Sigmoid colon (tissue), 7 donors: ENCODE results near the gene GDNF. TPM values are rescaled to one million over a fixed set of nuclear protein-coding genes. Genes with fewer than 3 reads are reported as not detected.

Source experiments
- DNase-seq: peaks from one replicate; pipeline ENCODE4 v3.0.0-alpha.2; 2019
- H3K27ac ChIP-seq, 4 donors: fragments of 200-600 bp; sonication (generic); one replicate each; pipeline ENCODE4 v1.5.1; 2016 to 2019; ENCODE audit warnings: mild to moderate bottlenecking in 1 of 4
- H3K27me3 ChIP-seq, 3 donors: fragments of 200-600 bp; sonication (generic); one replicate each; pipeline ENCODE4 v1.5.1; 2019; ENCODE audit warnings: mild to moderate bottlenecking in 1 of 3
- H3K36me3 ChIP-seq, 4 donors: fragments of 200-600 bp; sonication (generic); one replicate each; pipeline ENCODE4 v1.5.1; 2016 to 2019
- H3K4me1 ChIP-seq, 4 donors: fragments of 200-600 bp; sonication (generic); one replicate each; pipeline ENCODE4 v1.5.1; 2017 to 2019
- H3K4me3 ChIP-seq, 4 donors: fragments of 200-600 bp; sonication (generic); one replicate each; pipeline ENCODE4 v1.5.1; 2017 to 2019; ENCODE audit warnings: mild to moderate bottlenecking in 2 of 4, moderate library complexity in 1 of 4
- H3K9me3 ChIP-seq, 4 donors: fragments of 200-600 bp in 3 of 4; sonication (generic) in 3 of 4; one replicate each; pipeline versions ENCODE4 v1.5.1 to v1.6.1; 2013 to 2019
- CTCF ChIP-seq, 4 experiments: fragments of 450-650 bp in 3 of 4; fragments of 200-600 bp in 1 of 4; IDR thresholded peaks; one replicate each; pipeline ENCODE4 v1.5.1; 2016 to 2019; ENCODE audit warnings: antibody characterized with exemption in 4 of 4, mild to moderate bottlenecking in 3 of 4, moderate library complexity in 2 of 4
- EP300 ChIP-seq, 4 donors: sonication (generic); formaldehyde crosslinking; IDR thresholded peaks; one replicate each; pipeline ENCODE4 v1.6.1; 2017; ENCODE audit warnings: antibody characterized with exemption in 4 of 4
- POLR2A ChIP-seq, 2 donors: fragments of 450-650 bp; IDR thresholded peaks; one replicate each; pipeline ENCODE4 v1.6.1; 2016; ENCODE audit warnings: antibody characterized with exemption in 2 of 2, mild to moderate bottlenecking in 2 of 2, moderate library complexity in 2 of 2
- POLR2AphosphoS5 ChIP-seq, 4 donors: sonication (generic); formaldehyde crosslinking; IDR thresholded peaks; one replicate each; pipeline ENCODE4 v1.6.1; 2017; ENCODE audit warnings: antibody characterized with exemption in 4 of 4
- WGBS, 2 donors: extraction: QIAGEN DNeasy Blood & Tissue Kit; methylation state at CpG; one replicate each; pipeline ENCODE4 v1.1.7; 2013; 5-methylcytosine and 5-hydroxymethylcytosine counted together
- intact Hi-C: fragments of 100-400 bp; cut with DNase I; formaldehyde crosslinking; loops from one replicate; pipeline ENCODE4 v1.15.1; 2023
- polyA plus RNA-seq, 3 donors: library from polyadenylated mRNA; stranded (reverse); fragments of 200-250 nt; gene quantifications; one replicate each; pipeline ENCODE4 v1.2.3, GENCODE V29; 2013
- total RNA-seq, 4 donors: library from RNA; depleted of rRNA; stranded (reverse); fragments of >200 nt; gene quantifications; one replicate each; pipeline ENCODE4 v1.1.0, GENCODE V29; 2016
- donor health status: healthy with polysubstance abuse.
- donor health status: Bipolar disorder and iron deficiency.
- donor health status: healthy.

Gene GDNF
- total and polyA plus RNA-seq, 7 donors = under 0.01 to 16.3 (median 4.2) TPM

GRCh38 chr5:37808945-37809344 is 30.9 kb downstream of the GDNF start:
- Histone ChIP-seq H3K27me3 (no peaks in the 10 kb centered on the region), H3K36me3 (peaks cover 0 to 8% (median 2%) of the 10 kb centered on the region in 4 donors), H3K4me1 (peaks cover 0 to 32% (median 22%) of the 10 kb centered on the region in 4 donors), H3K9me3 (no peaks in the 10 kb centered on the region), H3K27ac (peak overlapping the region in 1 of 4 donors; percentile 75), H3K4me3 (no peak overlapping the region)
- intact Hi-C loops = no loop called here
- no peak for DNase-seq
- TF ChIP-seq POLR2AphosphoS5 (IDR thresholded peaks at IDR 0.05) (no peak), EP300 (IDR thresholded peaks at IDR 0.05) (no peak), POLR2A (IDR thresholded peaks at IDR 0.05) (no peak), CTCF (IDR thresholded peaks at IDR 0.05) (no peak)
- 76 to 87% methylated on average over 5 of the region's 5 CpGs for WGBS, 2 donors

- Histone ChIP-seq H3K36me3 (no peaks in the 10 kb centered on the region), H3K4me1 (peaks cover 0 to 32% (median 22%) of the 10 kb centered on the region in 4 donors), H3K4me3 (no peak overlapping the region), H3K9me3 (no peaks in the 10 kb centered on the region), H3K27me3 (no peaks in the 10 kb centered on the region), H3K27ac (peak overlapping the region in 1 of 4 donors; percentile 75)
- DNase-seq = no peak
- no peak for TF ChIP-seq POLR2A (IDR thresholded peaks at IDR 0.05)
- TF ChIP-seq CTCF (IDR thresholded peaks at IDR 0.05) = no peak
- no peak for TF ChIP-seq POLR2AphosphoS5 (IDR thresholded peaks at IDR 0.05)
- TF ChIP-seq EP300 (IDR thresholded peaks at IDR 0.05) = no peak
- intact Hi-C loops = no loop called here
- WGBS, 2 donors = 85 to 88% methylated on average over 7 of the region's 7 CpGs
These were observed 32.1 kb downstream of the GDNF start for GRCh38 chr5:37807621-37808301.

- H3K27me3 ChIP-seq = no peaks in the 10 kb centered on the region
- WGBS, 2 donors = 90 to 97% methylated on average over 2 of the region's 2 CpGs
- intact Hi-C loops = no loop called here
- H3K9me3 ChIP-seq = no peaks in the 10 kb centered on the region
- no peak overlapping the region for H3K4me3 ChIP-seq
- H3K4me1 ChIP-seq = peaks cover 0 to 29% (median 17%) of the 10 kb centered on the region in 4 donors
- H3K27ac ChIP-seq = peak overlapping the region; percentile 53 to 75 (median 68)
- DNase-seq = no peak
- no peaks in the 10 kb centered on the region for H3K36me3 ChIP-seq
- TF ChIP-seq POLR2A (IDR thresholded peaks at IDR 0.05) (no peak), EP300 (IDR thresholded peaks at IDR 0.05) (no peak), CTCF (IDR thresholded peaks at IDR 0.05) (no peak), POLR2AphosphoS5 (IDR thresholded peaks at IDR 0.05) (no peak)
These were observed 32.8 kb downstream of the GDNF start for GRCh38 chr5:37807015-37807414.

- TF ChIP-seq POLR2AphosphoS5 (IDR thresholded peaks at IDR 0.05) (no peak), EP300 (IDR thresholded peaks at IDR 0.05) (no peak), POLR2A (IDR thresholded peaks at IDR 0.05) (no peak), CTCF (IDR thresholded peaks at IDR 0.05) (no peak)
- no peaks in the 10 kb centered on the region for H3K9me3 ChIP-seq
- peaks cover 0 to 23% (median 12%) of the 10 kb centered on the region in 4 donors for H3K4me1 ChIP-seq
- no peak for DNase-seq
- H3K27ac ChIP-seq = peak overlapping the region; percentile 53 to 75 (median 68)
- intact Hi-C loops = no loop called here
- no peak overlapping the region for H3K4me3 ChIP-seq
- no peaks in the 10 kb centered on the region for H3K27me3 ChIP-seq
- H3K36me3 ChIP-seq = no peaks in the 10 kb centered on the region
- 80 to 83% methylated on average over 8 of the region's 8 CpGs for WGBS, 2 donors
These were observed 33.4 kb downstream of the GDNF start for GRCh38 chr5:37806476-37806875.
